GM18505 (cell line): ENCODE data around the gene DPY19L3.

Source experiments
- ATAC-seq: cut with Tn5 transposase; IDR thresholded peaks from one replicate; pipeline ENCODE4 v1.9.1; 2021; ENCODE audit not compliant: unreplicated experiment
- POLR2A ChIP-seq: IDR thresholded peaks from 4 replicates; pipeline ENCODE4 v1.6.1; 2011; ENCODE audit warnings: borderline replicate concordance; ENCODE audit not compliant: insufficient read depth, insufficient read length; ENCODE audit errors: extremely low read depth

The DPY19L3 gene

GRCh38 chr19:32526895-32527294 lies 121.3 kb downstream of the DPY19L3 start:
- no peak for TF ChIP-seq POLR2A
- no peak for ATAC-seq

GRCh38 chr19:32530773-32531172 lies 125.2 kb downstream of the DPY19L3 start:
- TF ChIP-seq POLR2A = no peak
- no peak for ATAC-seq

GRCh38 chr19:32532233-32532632 lies 126.7 kb downstream of the DPY19L3 start:
- no peak for ATAC-seq
- no peak for TF ChIP-seq POLR2A
